HL-60/S4 treated with phorbol 12-myristate 13-acetate at 8.2 ng/mL for 4 days and 3 days (cell line): ENCODE data around the gene ADCY5.

Experiments
- in situ Hi-C: fragments of 300-500 bp; cut with MboI; formaldehyde crosslinking; loops from 2 replicates; pipeline ENCODE4 v1.15.0; 2022; ENCODE audit warnings: low sequenced_read_pairs

ADCY5 gene

GRCh38 chr3:123292321-123293310 lies 156.3 kb downstream of the ADCY5 start:
- in situ Hi-C loops = no loop called here

- in situ Hi-C loops = no loop called here
These were observed 157.5 kb downstream of the ADCY5 start for GRCh38 chr3:123291404-123291803.

GRCh38 chr3:123290962-123291361 lies 157.9 kb downstream of the ADCY5 start:
- in situ Hi-C loops = no loop called here

- in situ Hi-C loops = no loop called here
These were observed 158.6 kb downstream of the ADCY5 start for GRCh38 chr3:123290107-123290930.

GRCh38 chr3:123289391-123290106 lies 159.3 kb downstream of the ADCY5 start:
- in situ Hi-C loops = no loop called here

GRCh38 chr3:123287962-123288302 lies 161.0 kb downstream of the ADCY5 start:
- in situ Hi-C loops = no loop called here

- in situ Hi-C loops = no loop called here
These were observed 161.6 kb downstream of the ADCY5 start for GRCh38 chr3:123287051-123287961.

- in situ Hi-C loops = no loop called here
These were observed 162.4 kb downstream of the ADCY5 start for GRCh38 chr3:123286308-123287023.

- in situ Hi-C loops = no loop called here
These were observed 163.0 kb downstream of the ADCY5 start for GRCh38 chr3:123285931-123286307.

GRCh38 chr3:123285479-123285878 lies 163.4 kb downstream of the ADCY5 start:
- in situ Hi-C loops = no loop called here

- in situ Hi-C loops = no loop called here
These were observed 163.8 kb downstream of the ADCY5 start for GRCh38 chr3:123285066-123285465.

GRCh38 chr3:123284399-123285010 lies 164.4 kb downstream of the ADCY5 start:
- in situ Hi-C loops = no loop called here

GRCh38 chr3:123283657-123284398 lies 165.1 kb downstream of the ADCY5 start:
- in situ Hi-C loops = no loop called here

GRCh38 chr3:123283074-123283473 lies 165.8 kb downstream of the ADCY5 start:
- in situ Hi-C loops = no loop called here

GRCh38 chr3:123282461-123282860 lies 166.4 kb downstream of the ADCY5 start:
- in situ Hi-C loops = no loop called here

GRCh38 chr3:123281929-123282328 lies 167.0 kb downstream of the ADCY5 start:
- in situ Hi-C loops = no loop called here

- in situ Hi-C loops = no loop called here
These were observed 167.5 kb downstream of the ADCY5 start for GRCh38 chr3:123281406-123281805.

GRCh38 chr3:123279121-123279520 lies 169.8 kb downstream of the ADCY5 start:
- in situ Hi-C loops = no loop called here
